HepG2 (cell line): ENCODE measurements around the gene CNOT2. TPM values are rescaled to one million over a fixed set of nuclear protein-coding genes. Genes with fewer than 3 reads are reported as not detected.

Experiments used
- ATAC-seq: fragments of 200-7000 bp; cut with Tn5 transposase; 3 replicates; pipeline ENCODE4 v1.9.1; 2020; ENCODE audit warnings: mild to moderate bottlenecking, moderate library complexity
- BruUV-seq: library from RNA; stranded (reverse); fragments of 400-500 nt; replicated peaks from 2 replicates; lab custom pipeline; 2021; lab: Mats Ljungman, UMichigan
- CTCF ChIA-PET: fragments of 300-600 bp; formaldehyde crosslinking; extraction: SDS; loops from one replicate; lab custom pipeline; 2021; ENCODE audit warnings: low total read pairs, inconsistent platforms, low intra/inter-chr PET ratio; lab: Yijun Ruan, JAX
- POLR2A ChIA-PET: fragments of 350-600 bp; sonication (Branson Sonifier 250); formaldehyde crosslinking; loops from one replicate; lab custom pipeline; 2020; ENCODE audit warnings: antibody characterized with exemption, inconsistent platforms; lab: Yijun Ruan, JAX
- DNase-seq: peaks from one replicate; pipeline ENCODE4 v3.0.0-alpha.2; 2015; ENCODE audit warnings: low spot score
- FAIRE-seq: peaks from 3 replicates; lab custom pipeline; 2011; peaks lifted over from hg19 to GRCh38; lab: Jason Lieb, UNC
- H2AFZ ChIP-seq: one replicate; pipeline ENCODE4 v1.6.1; 2011; ENCODE audit warnings: low read length, inconsistent platforms
- H3K27ac ChIP-seq: fragments of 300-600 bp; 3 replicates; pipeline ENCODE4 v1.8.0; 2011; ENCODE audit warnings: mixed run types, mild to moderate bottlenecking, mixed read lengths, low read length, inconsistent platforms; ENCODE audit not compliant: insufficient read depth; ENCODE audit errors: extremely low read length
- H3K27me3 ChIP-seq, 2 experiments: fragments of 200-600 bp in 1 of 2; 2 replicates in 1 of 2; 3 replicates in 1 of 2; pipeline versions ENCODE4 v1.6.0 to v1.8.0; 2011; ENCODE audit warnings: low read length in 2 of 2, mild to moderate bottlenecking in 2 of 2, moderate library complexity in 2 of 2, inconsistent platforms in 1 of 2; ENCODE audit not compliant: insufficient read depth in 2 of 2, control insufficient read depth in 1 of 2
- H3K36me3 ChIP-seq, 2 experiments: fragments of 200-600 bp in 1 of 2; replicated peaks in 1 of 2; 2 replicates in 1 of 2; 3 replicates in 1 of 2; pipeline versions ENCODE4 v1.5.1 to v1.8.0; 2011; ENCODE audit warnings: low read length in 2 of 2, inconsistent platforms in 1 of 2; ENCODE audit not compliant: insufficient read depth in 2 of 2, control insufficient read depth in 1 of 2
- H3K4me1 ChIP-seq: 2 replicates; pipeline ENCODE4 v1.5.1; 2012; ENCODE audit warnings: low read length, inconsistent platforms; ENCODE audit not compliant: insufficient read depth
- H3K4me2 ChIP-seq: 2 replicates; pipeline ENCODE4 v1.6.0; 2011; ENCODE audit warnings: low read depth, low read length, inconsistent platforms
- H3K4me3 ChIP-seq, 3 experiments: fragments of 200-600 bp in 1 of 3; sonication (generic), shearing (Covaris generic) in 1 of 3; replicated peaks in 1 of 3; 2 replicates each; pipeline ENCODE4 v1.5.1; 2011 to 2016; ENCODE audit warnings: low read length in 3 of 3, inconsistent platforms in 2 of 3, low read depth in 2 of 3, mild to moderate bottlenecking in 2 of 3, control low read depth in 1 of 3, mixed read lengths in 1 of 3; ENCODE audit not compliant: insufficient read depth in 1 of 3
- H3K79me2 ChIP-seq: one replicate; pipeline ENCODE4 v1.6.1; 2011; ENCODE audit warnings: low read length, inconsistent platforms; ENCODE audit not compliant: insufficient read depth
- H3K9ac ChIP-seq: 2 replicates; pipeline ENCODE4 v1.6.0; 2011; ENCODE audit warnings: mild to moderate bottlenecking, low read depth, low read length, inconsistent platforms; ENCODE audit not compliant: insufficient read depth
- H3K9me3 ChIP-seq: 2 replicates; pipeline ENCODE4 v1.5.1; 2012; ENCODE audit warnings: mild to moderate bottlenecking, low read length
- H4K20me1 ChIP-seq: 2 replicates; pipeline ENCODE4 v1.6.0; 2011; ENCODE audit warnings: inconsistent platforms, mild to moderate bottlenecking, low read length, moderate library complexity; ENCODE audit not compliant: insufficient read depth
- HNF1B ChIP-seq: sonication (generic); formaldehyde crosslinking; IDR thresholded peaks from 2 replicates; pipeline ENCODE4 v1.5.1; 2020; ENCODE audit warnings: mild to moderate bottlenecking, moderate library complexity, missing genetic modification reagents
- NFKBIZ ChIP-seq: IDR thresholded peaks from 2 replicates; pipeline ENCODE4 v1.6.1; 2018; ENCODE audit warnings: missing genetic modification reagents, missing compliant biosample characterization
- RARA ChIP-seq: IDR thresholded peaks from 2 replicates; pipeline ENCODE4 v1.6.1; 2016; ENCODE audit warnings: missing genetic modification reagents, missing compliant biosample characterization
- ZNF3 ChIP-seq: IDR thresholded peaks from 2 replicates; pipeline ENCODE4 v1.7.0; 2017; ENCODE audit warnings: inconsistent platforms
- ZNF740 ChIP-seq: sonication (generic); formaldehyde crosslinking; IDR thresholded peaks from 2 replicates; pipeline ENCODE4 v1.4.0; 2020; ENCODE audit warnings: missing genetic modification reagents
- ZNF770 ChIP-seq: sonication (generic); formaldehyde crosslinking; IDR thresholded peaks from 2 replicates; pipeline ENCODE4 v1.5.0; 2020; ENCODE audit warnings: mild to moderate bottlenecking, missing genetic modification reagents
- ZSCAN31 ChIP-seq: sonication (generic); formaldehyde crosslinking; IDR thresholded peaks from 2 replicates; pipeline ENCODE4 v1.5.0; 2020; ENCODE audit warnings: low read depth, mild to moderate bottlenecking, missing genetic modification reagents
- WGBS: methylation state at CpG from one replicate; pipeline ENCODE4 v1.1.6; 2017; ENCODE audit warnings: low lambda C conversion rate; 5-methylcytosine and 5-hydroxymethylcytosine counted together
- in situ Hi-C: cut with HindIII; loops from 2 replicates; pipeline ENCODE4 v1.10.0; 2017; ENCODE audit warnings: low pct_unique_long_range_greater_than_20kb; ENCODE audit not compliant: extremely low pct_ligation_motif_present
- intact Hi-C: fragments of 100-400 bp; cut with micrococcal nuclease; formaldehyde crosslinking; loops from one replicate; pipeline ENCODE4 v1.10.0; 2022; ENCODE audit not compliant: unreplicated experiment
- polyA plus RNA-seq, 8 experiments: library from polyadenylated mRNA; depleted of rRNA in 3 of 8; stranded (reverse) in 7 of 8; unstranded in 1 of 8; fragments of >200 nt; fragmentation: Illumina TruSeq in 4 of 8; extraction: Trizol in 4 of 8; gene quantifications; 2 replicates each; pipeline versions ENCODE4 v1.2.1 to v1.2.3, GENCODE V29; 2011 to 2016; ENCODE audit warnings: low read depth in 4 of 8, missing spikeins in 1 of 8, mixed read lengths in 1 of 8; ENCODE audit not compliant: insufficient read depth in 1 of 8
- total RNA-seq, 5 experiments: library from RNA; depleted of rRNA; stranded (reverse); fragments of >200 nt; fragmentation: Illumina TruSeq; extraction: Trizol; gene quantifications; 2 replicates each; pipeline ENCODE4 v1.2.3, GENCODE V29; 2016; ENCODE audit warnings: low read depth in 1 of 5

The CNOT2 gene
- total and polyA plus RNA-seq, 2 of the 13 experiments (the other 11 are each of a cell fraction or from before 2014, with no cell fraction given) = 54.5 to 76.6 TPM

- TF ChIP-seq ZNF740 = no peak
- TF ChIP-seq ZNF770 (CRISPR knock-in tag) = no peak
- no peak for TF ChIP-seq RARA
- no peak for TF ChIP-seq ZNF3
- TF ChIP-seq NFKBIZ = no peak
- TF ChIP-seq HNF1B (CRISPR knock-in tag) = no peak
- TF ChIP-seq ZSCAN31 (CRISPR knock-in tag) = no peak
- TF ChIP-seq, all 625 proteins: peak for 0
Observed at GRCh38 chr12:70305794-70306193, 62.6 kb downstream of the CNOT2 start.

More at GRCh38 chr12:70305794-70306193, 62.6 kb downstream of the CNOT2 start:
- Histone ChIP-seq H3K9ac (no peak overlapping the region), H3K4me2 (no peak overlapping the region), H3K36me3 (peaks cover 0 to 3% of the 10 kb centered on the region in 2 experiments; a peak in 1 of 5 replicates), H3K79me2 (peaks cover 18% of the 10 kb centered on the region), H3K4me3 (no peak overlapping the region), H4K20me1 (no peaks in the 10 kb centered on the region), H3K9me3 (no peaks in the 10 kb centered on the region), H2AFZ (no peak overlapping the region), H3K4me1 (no peaks in the 10 kb centered on the region), H3K27ac (no peak overlapping the region), H3K27me3 (no peaks in the 10 kb centered on the region)
- CTCF ChIA-PET = no interaction called here
- POLR2A ChIA-PET = no interaction called here
- no TSS peak for BruUV-seq
- WGBS = 87% methylated on average over 5 of the region's 5 CpGs
- intact Hi-C loops (no loop called here), in situ Hi-C loops (no loop called here)
- FAIRE-seq (no peak), DNase-seq (no peak), ATAC-seq (no peak)
